GM06990 (cell line): ENCODE measurements around the gene SUMF1.
A peak's percentile ranks its signal among the peaks of the same experiment; 100 is the strongest.

ENCODE experiments used
- DNase-seq: peaks from one replicate; pipeline ENCODE4 v3.0.0-alpha.2; 2011; ENCODE audit not compliant: insufficient read length; ENCODE audit errors: extremely low read depth
- H3K27me3 ChIP-seq: replicated peaks from 2 replicates; pipeline ENCODE4 v1.6.0; 2011; ENCODE audit warnings: low read length; ENCODE audit not compliant: control insufficient read depth, insufficient read depth
- H3K36me3 ChIP-seq: 2 replicates; pipeline ENCODE4 v1.5.1; 2011; ENCODE audit warnings: low read length; ENCODE audit not compliant: control insufficient read depth, insufficient read depth
- H3K4me3 ChIP-seq: replicated peaks from 2 replicates; pipeline ENCODE4 v1.5.1; 2011; ENCODE audit warnings: low read depth, mild to moderate bottlenecking, control low read depth, low read length
- TF ChIP-seq, protein P1 (sequence below): IDR thresholded peaks from 2 replicates; pipeline ENCODE4 v1.5.1; 2011; ENCODE audit warnings: low read length, control low read depth, mild to moderate bottlenecking, inconsistent platforms; ENCODE audit not compliant: insufficient read depth, poor library complexity, severe bottlenecking

The SUMF1 gene

GRCh38 chr3:4409971-4410573, 57.0 kb downstream of the SUMF1 start:
- no peaks in the 10 kb centered on the region for H3K36me3 ChIP-seq
- H3K4me3 ChIP-seq, result no peak overlapping the region
- H3K27me3 ChIP-seq, result no peaks in the 10 kb centered on the region
- TF ChIP-seq, protein P1, sequence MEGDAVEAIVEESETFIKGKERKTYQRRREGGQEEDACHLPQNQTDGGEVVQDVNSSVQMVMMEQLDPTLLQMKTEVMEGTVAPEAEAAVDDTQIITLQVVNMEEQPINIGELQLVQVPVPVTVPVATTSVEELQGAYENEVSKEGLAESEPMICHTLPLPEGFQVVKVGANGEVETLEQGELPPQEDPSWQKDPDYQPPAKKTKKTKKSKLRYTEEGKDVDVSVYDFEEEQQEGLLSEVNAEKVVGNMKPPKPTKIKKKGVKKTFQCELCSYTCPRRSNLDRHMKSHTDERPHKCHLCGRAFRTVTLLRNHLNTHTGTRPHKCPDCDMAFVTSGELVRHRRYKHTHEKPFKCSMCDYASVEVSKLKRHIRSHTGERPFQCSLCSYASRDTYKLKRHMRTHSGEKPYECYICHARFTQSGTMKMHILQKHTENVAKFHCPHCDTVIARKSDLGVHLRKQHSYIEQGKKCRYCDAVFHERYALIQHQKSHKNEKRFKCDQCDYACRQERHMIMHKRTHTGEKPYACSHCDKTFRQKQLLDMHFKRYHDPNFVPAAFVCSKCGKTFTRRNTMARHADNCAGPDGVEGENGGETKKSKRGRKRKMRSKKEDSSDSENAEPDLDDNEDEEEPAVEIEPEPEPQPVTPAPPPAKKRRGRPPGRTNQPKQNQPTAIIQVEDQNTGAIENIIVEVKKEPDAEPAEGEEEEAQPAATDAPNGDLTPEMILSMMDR, result no peak
- no peak for DNase-seq

DNA sequence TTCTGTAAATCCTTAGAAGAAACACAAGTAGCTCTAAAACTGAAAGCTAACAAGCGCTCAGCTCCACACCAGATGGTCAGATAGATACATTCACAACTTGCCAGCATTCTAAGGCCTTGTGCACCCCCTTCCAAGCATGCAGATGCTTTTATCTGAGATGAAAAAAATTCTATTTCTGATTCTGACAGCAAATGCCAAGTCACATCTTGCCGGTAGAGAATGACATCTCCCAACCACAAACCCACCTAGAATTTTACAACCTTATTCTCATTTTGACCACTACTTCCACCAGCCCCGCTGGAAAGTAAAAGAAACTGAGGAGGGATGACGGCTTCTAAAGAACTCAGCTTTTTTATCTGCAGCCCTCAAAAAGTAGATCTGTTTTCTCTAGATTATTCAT, 57.7 kb downstream of the SUMF1 start:
- Histone ChIP-seq H3K4me3 (no peak overlapping the region), H3K27me3 (no peaks in the 10 kb centered on the region), H3K36me3 (no peaks in the 10 kb centered on the region)
- peak; percentile 31 for DNase-seq
- TF ChIP-seq, protein P1, result no peak

DNA sequence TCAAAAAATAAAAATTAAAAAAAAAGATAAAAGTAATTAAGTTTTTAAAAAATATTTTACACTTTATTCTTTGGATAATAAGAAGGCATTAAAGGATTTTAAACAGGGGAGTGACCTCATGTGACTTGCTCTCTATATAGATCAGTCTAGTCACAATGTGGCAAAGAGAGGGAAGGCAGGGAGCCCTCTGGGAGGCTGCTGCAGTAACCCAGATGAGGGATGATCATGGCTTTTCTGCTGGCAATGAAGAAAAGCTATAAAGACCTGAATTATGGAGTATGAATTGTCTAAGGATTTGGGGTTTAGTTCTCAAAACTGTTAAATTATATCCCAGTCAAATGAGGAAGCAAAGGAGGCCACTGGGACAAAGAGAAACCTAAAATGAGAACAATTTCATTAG, 58.1 kb downstream of the SUMF1 start:
- DNase-seq, result no peak
- TF ChIP-seq, protein P1, result no peak
- Histone ChIP-seq H3K27me3 (no peaks in the 10 kb centered on the region), H3K36me3 (no peaks in the 10 kb centered on the region), H3K4me3 (no peak overlapping the region)

- TF ChIP-seq, protein P1, result no peak
- no peaks in the 10 kb centered on the region for H3K27me3 ChIP-seq
- H3K4me3 ChIP-seq, result no peak overlapping the region
- DNase-seq, result no peak
- no peaks in the 10 kb centered on the region for H3K36me3 ChIP-seq
Measured at GRCh38 chr3:4407941-4408340, 59.1 kb downstream of the SUMF1 start.

- DNase-seq, result no peak
- H3K36me3 ChIP-seq, result no peaks in the 10 kb centered on the region
- no peaks in the 10 kb centered on the region for H3K27me3 ChIP-seq
- TF ChIP-seq, protein P1, result no peak
- H3K4me3 ChIP-seq, result no peak overlapping the region
Measured at GRCh38 chr3:4406746-4407568, 60.1 kb downstream of the SUMF1 start.

- no peak overlapping the region for H3K4me3 ChIP-seq
- TF ChIP-seq, protein P1, result no peak
- no peak for DNase-seq
- no peaks in the 10 kb centered on the region for H3K36me3 ChIP-seq
- H3K27me3 ChIP-seq, result no peaks in the 10 kb centered on the region
Measured at GRCh38 chr3:4404881-4405280, 62.2 kb downstream of the SUMF1 start.
